ENCODE results near the gene HPCAL4.

HPCAL4 gene

GRCh38 chr1:39720094-39720999 is 29.1 kb upstream of the HPCAL4 start:
- DNase-seq (ENCODE audit: low spot score) = no peak
- H3K36me3 Mint-ChIP-seq (ENCODE audit: low read depth) = no peaks in the 10 kb centered on the region
- H3K27ac Mint-ChIP-seq = no peak overlapping the region
- no peaks in the 10 kb centered on the region for H3K9me3 Mint-ChIP-seq
- peaks cover 54% of the 10 kb centered on the region for H3K27me3 Mint-ChIP-seq (ENCODE audit: low read depth)
- H3K4me3 Mint-ChIP-seq = no peak overlapping the region
- no peaks in the 10 kb centered on the region for H3K4me1 Mint-ChIP-seq (ENCODE audit: low read depth)

- H3K27me3 Mint-ChIP-seq (ENCODE audit: low read depth) = peaks cover 49% of the 10 kb centered on the region
- no peaks in the 10 kb centered on the region for H3K9me3 Mint-ChIP-seq
- H3K4me3 Mint-ChIP-seq = no peak overlapping the region
- no peaks in the 10 kb centered on the region for H3K36me3 Mint-ChIP-seq (ENCODE audit: low read depth)
- no peak overlapping the region for H3K27ac Mint-ChIP-seq
- DNase-seq (ENCODE audit: low spot score) = no peak
- no peaks in the 10 kb centered on the region for H3K4me1 Mint-ChIP-seq (ENCODE audit: low read depth)
These were observed 26.6 kb upstream of the HPCAL4 start for GRCh38 chr1:39717809-39718208.

- no peaks in the 10 kb centered on the region for H3K36me3 Mint-ChIP-seq (ENCODE audit: low read depth)
- DNase-seq (ENCODE audit: low spot score) = no peak
- no peaks in the 10 kb centered on the region for H3K4me1 Mint-ChIP-seq (ENCODE audit: low read depth)
- peaks cover 35% of the 10 kb centered on the region for H3K27me3 Mint-ChIP-seq (ENCODE audit: low read depth)
- H3K4me3 Mint-ChIP-seq = no peak overlapping the region
- no peaks in the 10 kb centered on the region for H3K9me3 Mint-ChIP-seq
- H3K27ac Mint-ChIP-seq = no peak overlapping the region
These were observed 22.3 kb upstream of the HPCAL4 start for GRCh38 chr1:39713557-39713956.

GRCh38 chr1:39711966-39712340 is 20.7 kb upstream of the HPCAL4 start:
- Mint-ChIP-seq H3K4me1 (ENCODE audit: low read depth) (no peaks in the 10 kb centered on the region), H3K9me3 (no peaks in the 10 kb centered on the region), H3K27me3 (ENCODE audit: low read depth) (peaks cover 28% of the 10 kb centered on the region)

GRCh38 chr1:39711104-39711965 is 20.1 kb upstream of the HPCAL4 start:
- no peak for DNase-seq (ENCODE audit: low spot score)
- H3K9me3 Mint-ChIP-seq = no peaks in the 10 kb centered on the region
- no peaks in the 10 kb centered on the region for H3K36me3 Mint-ChIP-seq (ENCODE audit: low read depth)
- no peaks in the 10 kb centered on the region for H3K4me1 Mint-ChIP-seq (ENCODE audit: low read depth)
- no peak overlapping the region for H3K4me3 Mint-ChIP-seq
- peaks cover 24% of the 10 kb centered on the region for H3K27me3 Mint-ChIP-seq (ENCODE audit: low read depth)
- H3K27ac Mint-ChIP-seq = no peak overlapping the region

More at GRCh38 chr1:39711966-39712340, 20.7 kb upstream of the HPCAL4 start:
- Mint-ChIP-seq H3K36me3 (ENCODE audit: low read depth) (no peaks in the 10 kb centered on the region), H3K4me3 (no peak overlapping the region), H3K27ac (no peak overlapping the region)
- no peak for DNase-seq (ENCODE audit: low spot score)

GRCh38 chr1:39707506-39707905 is 16.3 kb upstream of the HPCAL4 start:
- Mint-ChIP-seq H3K4me1 (ENCODE audit: low read depth) (no peaks in the 10 kb centered on the region), H3K27ac (no peak overlapping the region), H3K27me3 (ENCODE audit: low read depth) (peaks cover 21% of the 10 kb centered on the region), H3K36me3 (ENCODE audit: low read depth) (no peaks in the 10 kb centered on the region), H3K9me3 (no peaks in the 10 kb centered on the region), H3K4me3 (no peak overlapping the region)
- no peak for DNase-seq (ENCODE audit: low spot score)

GRCh38 chr1:39704757-39705156 is 13.5 kb upstream of the HPCAL4 start:
- H3K27ac Mint-ChIP-seq = no peak overlapping the region
- H3K4me3 Mint-ChIP-seq = no peak overlapping the region
- peaks cover 31% of the 10 kb centered on the region for H3K27me3 Mint-ChIP-seq (ENCODE audit: low read depth)
- H3K36me3 Mint-ChIP-seq (ENCODE audit: low read depth) = no peaks in the 10 kb centered on the region
- no peaks in the 10 kb centered on the region for H3K9me3 Mint-ChIP-seq
- H3K4me1 Mint-ChIP-seq (ENCODE audit: low read depth) = no peaks in the 10 kb centered on the region
- DNase-seq (ENCODE audit: low spot score) = no peak

GRCh38 chr1:39701049-39701439 is 9.8 kb upstream of the HPCAL4 start:
- no peaks in the 10 kb centered on the region for H3K36me3 Mint-ChIP-seq (ENCODE audit: low read depth)
- no peaks in the 10 kb centered on the region for H3K9me3 Mint-ChIP-seq
- no peak for DNase-seq (ENCODE audit: low spot score)
- H3K4me1 Mint-ChIP-seq (ENCODE audit: low read depth) = no peaks in the 10 kb centered on the region
- peaks cover 37% of the 10 kb centered on the region for H3K27me3 Mint-ChIP-seq (ENCODE audit: low read depth)
- H3K4me3 Mint-ChIP-seq = no peak overlapping the region
- peak overlapping the region; percentile 1 for H3K27ac Mint-ChIP-seq

- no peak overlapping the region for H3K4me3 Mint-ChIP-seq
These were observed 9.1 kb upstream of the HPCAL4 start for GRCh38 chr1:39700348-39700747.

GRCh38 chr1:39699419-39699818 is 8.2 kb upstream of the HPCAL4 start:
- Mint-ChIP-seq H3K4me1 (ENCODE audit: low read depth) (no peaks in the 10 kb centered on the region), H3K27ac (no peak overlapping the region), H3K4me3 (no peak overlapping the region), H3K9me3 (no peaks in the 10 kb centered on the region), H3K27me3 (ENCODE audit: low read depth) (peaks cover 46% of the 10 kb centered on the region), H3K36me3 (ENCODE audit: low read depth) (no peaks in the 10 kb centered on the region)
- no peak for DNase-seq (ENCODE audit: low spot score)

More at GRCh38 chr1:39700348-39700747, 9.1 kb upstream of the HPCAL4 start:
- peaks cover 38% of the 10 kb centered on the region for H3K27me3 Mint-ChIP-seq (ENCODE audit: low read depth)
- H3K36me3 Mint-ChIP-seq (ENCODE audit: low read depth) = no peaks in the 10 kb centered on the region
- DNase-seq (ENCODE audit: low spot score) = no peak
- H3K4me1 Mint-ChIP-seq (ENCODE audit: low read depth) = no peaks in the 10 kb centered on the region
- H3K27ac Mint-ChIP-seq = no peak overlapping the region
- no peaks in the 10 kb centered on the region for H3K9me3 Mint-ChIP-seq

- no peaks in the 10 kb centered on the region for H3K4me1 Mint-ChIP-seq (ENCODE audit: low read depth)
- H3K27ac Mint-ChIP-seq = no peak overlapping the region
- no peaks in the 10 kb centered on the region for H3K9me3 Mint-ChIP-seq
- DNase-seq (ENCODE audit: low spot score) = no peak
- peaks cover 52% of the 10 kb centered on the region for H3K27me3 Mint-ChIP-seq (ENCODE audit: low read depth)
- H3K4me3 Mint-ChIP-seq = no peak overlapping the region
- H3K36me3 Mint-ChIP-seq (ENCODE audit: low read depth) = no peaks in the 10 kb centered on the region
These were observed 7.3 kb upstream of the HPCAL4 start for GRCh38 chr1:39698568-39698967.

GRCh38 chr1:39696448-39696847 is 5.2 kb upstream of the HPCAL4 start:
- no peaks in the 10 kb centered on the region for H3K36me3 Mint-ChIP-seq (ENCODE audit: low read depth)
- no peaks in the 10 kb centered on the region for H3K9me3 Mint-ChIP-seq
- DNase-seq (ENCODE audit: low spot score) = no peak
- no peak overlapping the region for H3K27ac Mint-ChIP-seq
- peaks cover 57% of the 10 kb centered on the region for H3K27me3 Mint-ChIP-seq (ENCODE audit: low read depth)
- no peak overlapping the region for H3K4me3 Mint-ChIP-seq
- peaks cover 5% of the 10 kb centered on the region for H3K4me1 Mint-ChIP-seq (ENCODE audit: low read depth)

- H3K27me3 Mint-ChIP-seq (ENCODE audit: low read depth) = peaks cover 62% of the 10 kb centered on the region
- H3K27ac Mint-ChIP-seq = no peak overlapping the region
- H3K4me1 Mint-ChIP-seq (ENCODE audit: low read depth) = peaks cover 15% of the 10 kb centered on the region
- no peak for DNase-seq (ENCODE audit: low spot score)
- no peaks in the 10 kb centered on the region for H3K36me3 Mint-ChIP-seq (ENCODE audit: low read depth)
- no peak overlapping the region for H3K4me3 Mint-ChIP-seq
- H3K9me3 Mint-ChIP-seq = no peaks in the 10 kb centered on the region
These were observed 3.8 kb upstream of the HPCAL4 start for GRCh38 chr1:39695016-39695415.

GRCh38 chr1:39694026-39694425 is 2.8 kb upstream of the HPCAL4 start:
- no peak overlapping the region for H3K4me3 Mint-ChIP-seq
- peaks cover 69% of the 10 kb centered on the region for H3K27me3 Mint-ChIP-seq (ENCODE audit: low read depth)
- DNase-seq (ENCODE audit: low spot score) = no peak
- no peaks in the 10 kb centered on the region for H3K36me3 Mint-ChIP-seq (ENCODE audit: low read depth)
- no peaks in the 10 kb centered on the region for H3K9me3 Mint-ChIP-seq
- no peak overlapping the region for H3K27ac Mint-ChIP-seq
- peaks cover 16% of the 10 kb centered on the region for H3K4me1 Mint-ChIP-seq (ENCODE audit: low read depth)
